ENCODE results near the gene DCST2.

The DCST2 gene

DNA sequence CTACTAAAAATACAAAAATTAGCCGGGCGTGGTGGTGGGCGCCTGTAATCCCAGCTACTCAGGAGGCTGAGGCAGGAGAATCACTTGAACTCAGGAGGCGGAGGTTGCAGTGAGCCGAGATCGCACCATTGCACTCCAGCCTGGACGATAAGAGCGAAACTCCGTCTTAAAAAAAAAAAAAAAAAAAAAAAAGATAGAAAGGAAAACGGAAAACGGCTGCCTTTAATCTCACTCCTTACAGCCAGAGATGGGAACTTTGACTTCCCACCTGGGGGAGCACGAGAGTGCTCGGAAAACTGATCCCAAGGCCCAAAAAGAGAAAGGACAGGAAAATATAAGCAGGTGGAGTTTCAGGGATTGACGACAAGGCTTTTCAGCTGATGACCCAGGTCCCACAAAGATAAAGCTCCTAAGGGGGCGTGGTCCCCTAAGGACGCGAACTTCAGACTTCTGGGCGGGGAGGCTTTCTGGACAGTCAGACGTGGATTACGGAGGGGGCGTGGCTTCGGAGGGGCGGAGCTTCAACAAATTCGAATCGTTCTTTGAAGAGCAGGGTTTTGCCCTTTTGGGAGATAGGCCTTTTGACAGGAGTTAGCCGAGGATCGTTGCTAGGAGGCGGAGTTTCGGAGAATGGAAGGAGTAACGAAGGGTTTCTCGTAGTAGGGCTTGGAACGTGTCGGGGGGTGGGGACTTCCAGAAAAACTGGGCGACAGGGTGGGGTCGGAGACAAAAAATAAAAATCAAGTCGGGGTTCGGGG, 60.1 kb downstream of the DCST2 start:
- DNase-seq, result peak; percentile 94 to 95

DNA sequence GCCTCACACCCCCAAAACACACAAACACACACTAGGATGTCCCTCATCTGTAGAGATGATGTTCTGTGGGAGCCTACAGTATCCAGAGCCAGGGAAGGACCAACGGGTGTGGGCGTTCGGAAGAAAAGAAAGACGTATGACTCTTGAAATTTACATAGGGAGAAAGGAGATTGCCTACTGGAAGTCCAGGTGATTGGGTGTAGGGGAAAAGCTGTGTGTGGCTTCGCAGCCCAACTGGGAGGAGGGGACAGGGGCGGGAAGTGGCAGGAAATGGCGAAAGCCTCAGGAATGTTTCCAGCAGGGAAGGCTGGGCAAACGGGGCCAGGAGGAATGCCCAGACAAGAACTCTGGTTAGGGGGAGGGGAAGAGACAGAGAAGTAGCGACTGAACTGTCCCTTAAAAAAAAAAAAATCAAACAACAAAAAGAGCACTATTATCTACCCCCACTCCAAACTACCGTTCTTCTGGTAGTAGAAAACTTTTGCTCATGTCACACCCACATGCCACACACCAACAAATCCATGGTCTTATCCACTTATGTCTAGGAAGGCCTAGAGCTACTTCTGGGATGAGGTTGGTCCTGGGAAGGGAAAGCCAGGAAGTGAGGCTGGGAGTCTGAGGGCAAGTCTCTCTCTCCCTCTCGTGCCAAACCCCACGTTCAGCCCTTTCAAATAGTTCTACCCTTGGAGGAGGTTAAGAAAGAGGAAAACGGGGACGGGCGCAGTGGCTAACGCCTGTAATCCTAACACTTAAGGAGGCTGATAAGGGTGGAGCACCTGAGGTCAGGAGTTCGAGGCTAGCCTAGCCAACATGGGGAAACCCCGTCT, 60.9 kb downstream of the DCST2 start:
- no peak for DNase-seq

DNA sequence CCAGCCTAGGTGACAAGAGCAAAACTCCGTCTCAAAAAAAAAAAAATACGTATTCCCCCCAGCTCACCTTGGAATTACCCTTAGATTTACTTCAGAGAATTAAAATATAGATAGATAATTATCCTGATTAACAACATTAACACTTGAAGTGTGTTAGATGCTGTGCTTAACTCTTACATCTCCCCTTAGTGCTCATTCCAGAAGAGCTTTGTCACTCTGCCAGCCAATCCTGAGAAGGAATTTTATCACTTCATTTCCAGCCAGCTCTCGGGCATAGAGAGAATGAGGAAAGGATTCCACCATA, 61.4 kb downstream of the DCST2 start:
- no peak for DNase-seq

DNA sequence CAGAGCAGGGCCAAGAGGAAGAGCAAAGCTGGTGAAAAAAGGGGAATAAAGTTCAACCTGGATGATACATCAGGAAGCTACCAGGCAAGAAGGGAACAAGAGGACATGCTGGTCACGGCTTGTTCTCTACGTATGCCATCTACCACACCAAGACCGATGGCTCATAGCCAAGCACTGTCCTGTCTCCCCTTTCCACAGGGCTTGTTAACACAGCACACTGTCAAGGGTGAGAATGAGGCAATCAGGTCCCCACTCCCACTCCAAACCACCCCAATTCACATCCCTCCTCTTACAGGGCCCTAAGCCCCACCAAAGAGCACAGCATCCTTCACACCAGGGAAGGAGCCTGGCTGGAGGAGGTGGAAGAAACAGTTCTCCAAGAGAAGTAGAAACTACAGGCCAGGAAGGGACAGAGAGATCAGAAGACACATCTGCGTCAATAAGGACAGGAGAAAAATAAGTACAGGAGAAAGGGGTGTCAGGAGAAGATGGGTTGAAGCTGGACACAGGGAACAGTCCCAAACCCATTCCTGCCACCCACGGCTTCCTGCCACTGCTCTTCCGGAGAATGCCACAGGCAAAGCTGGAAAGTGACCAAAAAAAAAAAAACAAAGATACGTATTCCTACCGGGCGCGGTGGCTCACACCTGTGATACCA, 62.1 kb downstream of the DCST2 start:
- no peak for DNase-seq

DNA sequence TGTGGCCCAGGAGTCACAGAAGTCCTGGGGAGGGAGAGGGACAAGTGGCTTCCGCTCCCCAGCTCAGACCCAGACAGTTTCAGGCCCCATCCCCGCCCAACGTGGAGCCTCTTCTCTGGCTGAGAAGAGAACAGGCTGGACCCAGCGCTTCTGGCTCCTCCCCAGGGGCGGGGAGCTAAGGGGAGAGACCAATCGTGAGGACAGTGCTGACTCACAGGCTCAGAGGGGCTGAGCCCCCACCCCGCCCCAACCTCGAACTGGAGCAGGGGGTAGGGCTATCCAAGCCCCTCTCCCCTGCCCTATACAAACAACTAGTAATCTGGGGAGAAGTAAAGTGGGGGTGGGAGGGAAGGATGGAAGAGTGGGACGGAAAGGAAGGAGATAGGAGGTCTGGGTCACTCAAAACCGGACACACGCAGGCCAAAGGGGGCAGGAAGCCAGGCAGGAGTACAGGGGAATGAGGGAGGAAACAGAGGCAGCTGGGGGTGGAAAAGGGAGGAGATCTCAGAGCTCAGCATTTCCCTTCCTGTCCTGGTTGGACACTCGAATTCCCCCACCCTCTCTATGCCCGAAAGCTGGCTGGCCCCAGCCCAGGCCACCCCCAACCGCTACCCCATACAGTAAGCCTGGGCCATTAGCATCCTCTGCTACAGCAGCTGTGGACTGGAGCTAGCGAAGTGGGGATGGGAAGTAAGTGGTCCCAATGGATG, 62.8 kb downstream of the DCST2 start, which contains the start of gene SHC1:
SHC1 (minus strand) TSS at position 117 of the 710 bp plus-strand sequence. CDS start 221 bp downstream, outside the sequence.
- peak in 1 of 2 donors; percentile 57 for DNase-seq

DNA sequence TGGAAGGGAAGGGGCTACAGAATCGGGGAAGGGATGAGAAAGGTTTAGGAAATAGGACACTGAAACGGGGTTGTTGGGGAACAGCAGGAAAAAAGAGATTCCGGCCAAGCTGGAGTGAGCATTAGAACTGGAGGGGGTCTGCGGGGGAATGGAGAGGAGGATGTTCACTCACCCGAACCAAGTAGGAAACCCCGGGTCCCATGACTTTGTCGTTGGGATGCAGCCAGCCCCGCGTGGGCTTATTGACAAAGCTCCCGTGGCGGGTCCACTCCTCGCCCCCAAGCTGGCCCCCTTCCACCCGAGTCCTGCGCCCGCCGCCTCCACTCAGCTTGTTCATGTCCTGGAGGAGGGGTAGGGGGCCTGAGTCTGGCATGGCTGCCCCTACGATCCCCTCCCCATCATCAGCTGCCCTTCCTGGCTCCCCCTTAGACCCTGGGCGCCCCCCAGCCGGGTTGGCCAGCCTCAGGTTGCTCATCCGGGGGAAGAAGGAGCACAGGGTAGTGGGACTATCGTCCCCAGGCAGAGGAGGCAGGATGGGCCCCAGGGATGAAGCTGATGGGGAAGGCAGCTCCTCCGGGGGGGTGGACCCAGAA, 63.6 kb downstream of the DCST2 start:
- DNase-seq, result no peak

DNA sequence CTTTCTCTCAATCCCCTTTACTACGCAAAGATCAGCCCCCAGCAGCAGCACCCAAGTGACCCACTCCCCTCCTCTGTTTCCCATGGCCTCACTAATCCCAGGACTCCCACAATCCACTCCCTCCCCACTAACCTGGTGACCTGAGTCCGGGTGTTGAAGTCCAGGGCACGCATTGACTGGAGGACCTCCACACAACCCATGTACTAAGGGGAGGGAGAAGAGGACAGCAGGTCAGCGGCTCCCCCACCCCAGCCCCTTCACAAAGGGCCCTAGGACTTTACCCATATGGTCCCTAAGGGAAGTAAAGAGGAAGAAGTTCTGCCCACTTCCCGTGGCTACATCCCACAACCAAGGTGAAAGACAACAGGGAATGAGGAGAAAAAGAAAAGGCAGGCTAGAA, 64.3 kb downstream of the DCST2 start:
- DNase-seq, result no peak

DNA sequence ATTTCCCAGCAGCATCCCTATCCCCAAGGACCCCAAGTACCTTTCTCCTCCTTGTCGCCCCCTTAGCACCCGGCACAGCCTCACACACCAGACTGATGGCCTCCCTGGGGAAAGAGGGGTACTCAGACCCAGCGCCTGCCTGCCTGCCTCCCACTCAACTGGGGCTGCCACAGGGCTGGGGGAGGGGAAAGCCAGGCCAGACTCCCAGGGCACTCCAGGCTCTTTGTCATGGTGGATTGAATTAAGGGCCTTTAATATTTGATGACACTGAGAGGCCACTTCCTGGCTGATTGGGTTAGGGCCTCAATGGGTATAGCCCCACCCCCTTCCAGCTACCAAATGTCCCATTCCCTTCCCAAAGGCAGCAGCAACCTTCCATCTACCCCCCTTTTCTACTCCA, 64.8 kb downstream of the DCST2 start:
- no peak for DNase-seq
